DLD1 (cell line): Measurements from ENCODE around the gene CCT3.
"Not testable (repeated sequence)": the region's sequence is repeated elsewhere in the genome, so short reads cannot be mapped to it uniquely, and the experiment has no call there.

Experiments
- in situ Hi-C: cut with HindIII; loops from 2 replicates; pipeline ENCODE4 v1.10.0; 2017; ENCODE audit warnings: low sequenced_read_pairs

CCT3 gene

DNA sequence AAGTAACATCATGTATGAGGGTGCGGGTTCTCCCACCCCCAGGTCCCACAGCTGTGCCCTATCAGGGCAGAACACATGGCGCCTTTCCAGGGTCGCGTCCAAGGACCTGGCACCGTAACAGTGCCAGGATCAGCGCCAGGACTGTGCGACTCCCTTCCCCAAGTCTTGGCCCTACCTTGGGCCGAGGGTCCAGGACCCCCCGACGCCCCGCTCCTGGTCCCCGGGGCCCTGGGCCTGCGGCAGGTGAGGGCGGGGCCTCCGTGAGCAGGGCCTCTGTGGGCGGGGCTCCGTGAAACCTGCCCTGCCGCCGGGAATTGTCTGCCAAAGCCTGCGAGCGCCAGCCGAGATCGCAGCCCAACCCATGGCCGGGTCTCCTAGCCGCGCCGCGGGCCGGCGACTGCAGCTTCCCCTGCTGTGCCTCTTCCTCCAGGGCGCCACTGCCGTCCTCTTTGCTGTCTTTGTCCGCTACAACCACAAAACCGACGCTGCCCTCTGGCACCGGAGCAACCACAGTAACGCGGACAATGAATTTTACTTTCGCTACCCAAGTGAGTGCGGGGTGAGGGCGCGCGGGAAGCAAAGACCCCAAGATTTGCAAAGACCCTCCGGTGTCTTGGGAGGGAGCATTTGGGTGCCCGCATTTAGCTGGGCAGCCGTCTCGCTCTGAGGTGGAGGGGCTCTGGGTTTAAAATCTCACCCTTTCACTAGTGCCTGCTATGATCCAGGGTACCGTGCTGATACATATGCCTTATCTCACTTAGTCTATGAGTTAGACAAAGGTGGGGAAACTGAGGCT, 31.0 kb upstream of the CCT3 start, which contains the start of gene RHBG:
Gene RHBG (plus strand): TSS at position 323 of the 796 bp plus-strand sequence. CDS start 39 bp downstream, at position 362.
- in situ Hi-C loops, result no loop called here

DNA sequence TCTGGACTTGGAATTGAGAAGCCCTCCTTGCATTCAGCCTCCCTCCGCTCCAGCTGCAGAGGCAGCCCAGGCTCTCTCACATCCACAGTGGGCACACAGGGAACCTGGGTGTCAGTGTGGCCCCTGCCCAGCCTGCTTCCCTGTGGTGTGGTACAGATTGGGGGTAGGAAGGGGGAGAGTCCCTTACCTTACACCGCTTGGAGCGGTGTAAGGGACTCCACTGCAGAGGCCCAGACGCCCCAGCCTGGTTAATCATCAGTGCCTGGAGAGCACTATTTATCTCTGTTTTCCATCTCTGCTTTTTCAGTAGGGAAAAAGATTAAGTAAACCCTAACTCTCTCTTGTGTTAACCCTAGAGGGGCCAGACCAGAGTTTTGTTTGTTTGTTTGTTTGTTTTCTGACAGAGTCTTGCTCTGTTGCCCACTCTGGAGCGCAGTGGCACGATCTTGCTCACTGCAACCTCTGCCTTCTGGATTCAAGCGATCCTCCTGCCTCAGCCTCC, 30.1 kb upstream of the CCT3 start:
- in situ Hi-C loops, result no loop called here

DNA sequence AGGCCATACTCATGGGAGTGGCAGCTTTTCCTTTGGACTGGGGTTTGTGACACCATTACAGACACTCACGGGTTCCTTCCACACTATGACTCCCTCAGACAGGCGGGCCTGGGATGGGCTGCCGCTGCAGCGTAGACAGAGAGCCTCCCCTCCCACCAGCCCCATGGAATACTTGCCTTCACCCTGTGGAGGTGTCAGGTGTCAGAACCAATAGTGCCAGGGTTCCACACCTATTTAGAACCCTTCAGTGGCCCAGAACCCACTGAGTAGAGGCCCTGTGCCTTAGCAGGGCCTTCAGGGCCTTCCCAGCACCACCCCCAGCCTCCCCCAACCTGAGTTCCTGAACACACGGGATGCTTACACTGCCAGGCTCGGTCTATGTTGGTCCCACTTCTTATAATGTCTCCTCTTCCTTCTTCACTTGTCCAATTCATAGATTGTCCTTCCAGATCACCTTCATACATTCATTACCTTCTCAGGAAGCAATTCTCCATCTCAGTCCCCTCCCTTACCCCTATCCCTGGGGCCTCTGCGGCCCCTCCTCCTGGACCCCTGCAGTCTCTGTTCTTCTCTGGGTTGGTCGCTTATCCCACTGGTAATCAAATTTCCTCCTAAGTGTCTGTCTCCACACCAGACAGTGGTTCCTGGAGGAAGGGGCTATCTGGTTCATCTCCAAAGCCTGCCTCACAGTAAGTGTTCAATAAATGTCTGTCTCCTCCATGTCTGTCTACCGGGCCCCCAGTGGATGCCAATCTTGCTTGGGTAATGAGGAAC, 29.5 kb upstream of the CCT3 start:
- in situ Hi-C loops, result no loop called here

DNA sequence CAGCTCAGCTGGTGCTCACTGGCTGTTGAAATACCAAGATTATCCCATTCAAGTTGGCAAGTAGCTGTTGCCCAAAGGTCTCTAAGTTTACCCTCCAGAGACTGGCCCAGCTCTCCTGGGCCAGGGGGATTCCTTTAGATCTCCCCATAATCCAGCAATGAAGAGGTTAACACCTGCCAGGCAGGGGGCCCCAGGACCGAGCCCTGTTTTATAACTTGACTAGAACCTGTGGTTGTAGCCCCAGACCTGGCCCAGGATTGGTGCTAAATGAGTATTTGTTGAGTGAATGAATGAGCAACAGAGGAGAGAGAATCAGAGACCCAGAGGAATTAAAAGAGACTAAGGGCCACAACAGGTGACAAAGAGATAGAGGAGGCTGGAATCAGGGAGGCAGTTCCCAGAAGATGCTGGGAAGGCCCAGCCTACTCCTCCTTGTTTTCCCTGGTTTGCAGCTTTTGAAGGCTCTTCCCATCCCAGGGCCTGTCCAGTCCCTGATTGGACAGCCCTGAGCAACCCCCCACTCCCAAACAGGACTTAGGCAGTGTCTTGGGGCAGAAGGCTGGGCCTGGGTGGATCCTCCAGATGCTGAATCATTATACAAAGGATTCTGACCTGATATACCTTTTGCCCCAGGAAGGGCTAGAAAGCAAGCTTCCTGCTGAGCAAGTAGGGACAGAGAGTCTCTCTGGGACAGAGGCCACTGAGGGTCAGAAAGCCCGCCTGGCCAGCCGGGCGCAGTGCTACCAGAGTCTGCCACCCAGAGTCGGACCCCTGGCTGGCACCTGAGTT, 28.5 kb upstream of the CCT3 start:
- in situ Hi-C loops, result no loop called here

DNA sequence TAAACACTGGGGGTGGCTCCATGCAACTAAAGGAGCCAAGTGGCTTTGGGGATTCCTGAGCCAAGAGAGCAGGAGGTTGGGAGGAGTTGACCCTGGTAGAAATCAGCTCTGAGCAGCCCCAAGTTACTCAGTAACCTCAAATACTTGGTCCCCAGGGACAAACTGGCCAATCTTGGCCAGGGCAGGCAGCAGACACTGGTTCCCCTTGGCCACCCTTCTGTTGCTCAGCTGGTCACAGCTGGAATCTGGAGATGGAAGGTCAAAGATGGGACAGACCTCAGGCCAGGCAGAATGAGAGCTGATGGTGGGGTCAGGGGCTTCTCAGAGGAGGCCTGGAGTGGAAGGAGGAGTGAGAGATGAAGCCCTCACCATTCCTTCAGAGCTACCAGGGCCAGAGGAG, 27.7 kb upstream of the CCT3 start:
- in situ Hi-C loops, result no loop called here

DNA sequence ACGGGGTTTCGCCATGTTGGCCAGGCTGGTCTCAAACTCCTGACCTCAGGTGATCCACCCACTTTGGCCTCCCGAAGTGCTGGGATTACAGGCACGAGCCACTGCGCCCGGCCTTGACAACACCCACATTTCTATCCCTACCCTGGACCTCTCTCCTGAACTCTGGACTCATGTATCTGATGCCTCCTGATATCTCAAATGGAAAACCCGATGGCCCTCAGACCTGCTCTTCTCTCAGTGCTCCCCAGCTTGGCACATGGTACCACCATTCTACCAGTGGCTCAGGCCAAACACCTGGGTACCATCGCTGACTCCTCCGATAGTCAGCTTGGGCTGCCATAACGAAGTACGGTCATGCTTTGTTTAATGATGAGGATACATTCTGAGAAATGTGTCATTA, 22.4 kb upstream of the CCT3 start:
- in situ Hi-C loops, result no loop called here

DNA sequence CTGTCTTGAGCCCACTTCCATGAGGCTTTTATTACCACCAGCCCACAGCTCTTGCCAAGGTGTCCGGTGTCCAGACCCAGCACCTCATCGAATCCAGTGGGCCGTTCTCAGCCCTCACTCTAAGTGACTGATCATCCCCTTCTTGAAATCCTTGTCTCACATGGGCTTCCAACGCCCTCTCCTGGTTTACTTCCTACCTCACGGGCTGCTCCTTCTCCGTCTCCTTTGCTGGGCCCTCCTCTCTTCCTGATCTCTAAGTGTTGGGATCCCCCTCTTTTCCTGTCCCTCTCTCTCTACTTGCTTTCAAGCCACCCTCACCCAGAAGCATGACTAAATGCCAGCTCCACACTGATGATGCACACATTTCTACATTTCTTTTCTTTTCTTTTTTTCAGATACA, 21.9 kb upstream of the CCT3 start:
- in situ Hi-C loops, result no loop called here

DNA sequence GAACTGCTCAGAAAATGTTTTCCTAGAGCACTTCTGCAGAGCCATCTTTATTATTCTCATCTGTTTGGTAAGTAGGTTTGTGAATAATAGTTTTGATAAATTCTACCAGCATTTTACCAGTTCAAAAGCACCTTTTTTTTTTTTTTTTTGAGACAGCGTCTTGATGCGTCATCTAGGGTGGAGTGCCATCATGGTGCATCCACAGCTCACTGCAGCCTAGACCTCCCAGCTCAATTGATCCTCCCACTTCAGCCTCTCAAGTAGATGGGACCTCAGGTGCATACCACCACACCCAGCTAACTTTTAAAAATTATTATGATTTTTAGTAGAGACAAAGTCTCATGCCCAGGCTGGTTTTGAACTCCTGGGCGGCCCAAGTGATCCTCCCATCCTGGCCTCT, 21.2 kb upstream of the CCT3 start:
- in situ Hi-C loops, result no loop called here

DNA sequence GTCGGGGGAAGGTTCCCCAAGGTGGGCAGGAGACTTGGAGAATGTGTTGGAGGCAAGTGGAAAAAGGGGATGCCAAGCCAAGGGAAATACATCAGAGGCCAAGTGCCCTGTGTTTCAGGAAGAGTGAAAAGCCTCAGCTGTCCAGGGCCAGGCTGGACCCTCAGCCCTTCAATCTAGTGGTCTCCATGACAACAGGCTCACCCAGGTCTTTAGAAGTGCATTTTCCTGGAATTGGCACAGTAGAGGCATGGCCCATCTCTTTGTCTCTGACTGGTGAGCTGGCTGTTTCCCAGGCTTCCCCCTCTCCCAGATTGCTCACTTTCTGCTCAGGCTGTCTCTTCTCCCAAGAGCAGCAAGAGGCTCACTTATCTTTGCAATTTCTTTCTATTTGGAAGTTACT, 20.5 kb upstream of the CCT3 start:
- in situ Hi-C loops, result no loop called here

DNA sequence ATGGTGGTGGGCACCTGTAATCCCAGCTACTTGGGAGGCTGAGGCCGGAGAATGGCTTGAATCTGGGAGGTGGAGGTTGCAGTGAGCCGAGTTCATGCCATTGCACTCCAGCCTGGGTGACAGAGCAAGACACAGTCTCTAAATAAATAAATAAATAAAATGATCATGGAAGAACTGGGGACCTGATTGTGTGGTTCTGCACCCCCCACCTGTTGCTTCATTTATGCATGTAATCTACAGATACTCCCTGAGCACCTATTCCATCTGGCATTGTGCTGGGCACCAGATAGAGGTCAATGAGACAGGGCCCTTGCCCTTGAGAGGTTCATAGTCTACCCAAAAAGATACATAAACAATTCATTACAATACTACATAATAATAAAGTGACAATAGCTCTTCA, 19.9 kb upstream of the CCT3 start:
- in situ Hi-C loops, result no loop called here

DNA sequence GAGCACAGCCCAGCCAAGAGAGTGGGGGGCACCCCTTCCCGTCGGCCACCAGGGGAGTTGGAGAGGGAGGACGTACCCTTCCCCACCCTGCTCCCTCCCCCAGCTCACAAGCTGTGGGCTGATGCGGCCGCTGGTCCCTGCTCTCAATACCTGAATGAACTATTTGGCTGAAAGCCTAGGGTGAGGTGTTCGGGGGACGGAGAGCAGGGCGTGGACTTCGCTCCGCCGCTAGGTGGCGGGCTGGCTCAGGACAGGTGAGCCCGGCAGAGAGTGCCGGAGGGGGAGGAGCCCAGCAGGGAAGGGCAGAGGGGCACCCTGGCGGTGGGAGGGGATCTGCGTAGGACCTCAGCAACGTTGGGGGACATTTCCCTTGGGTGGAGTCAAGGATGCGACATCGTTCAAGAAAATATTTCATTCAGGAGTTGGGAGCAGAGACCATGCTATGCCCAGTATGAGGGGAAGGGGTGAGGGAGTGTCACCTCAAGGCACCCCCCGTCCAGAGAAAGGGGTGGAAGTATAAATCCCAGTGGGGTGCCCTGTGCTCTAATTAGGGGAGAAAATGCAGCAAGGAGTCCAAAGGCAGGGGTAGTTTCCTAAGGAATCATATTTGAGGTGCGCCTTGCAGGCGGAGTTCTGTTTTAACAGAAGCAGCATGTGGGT, 18.9 kb upstream of the CCT3 start:
- in situ Hi-C loops, result no loop called here

DNA sequence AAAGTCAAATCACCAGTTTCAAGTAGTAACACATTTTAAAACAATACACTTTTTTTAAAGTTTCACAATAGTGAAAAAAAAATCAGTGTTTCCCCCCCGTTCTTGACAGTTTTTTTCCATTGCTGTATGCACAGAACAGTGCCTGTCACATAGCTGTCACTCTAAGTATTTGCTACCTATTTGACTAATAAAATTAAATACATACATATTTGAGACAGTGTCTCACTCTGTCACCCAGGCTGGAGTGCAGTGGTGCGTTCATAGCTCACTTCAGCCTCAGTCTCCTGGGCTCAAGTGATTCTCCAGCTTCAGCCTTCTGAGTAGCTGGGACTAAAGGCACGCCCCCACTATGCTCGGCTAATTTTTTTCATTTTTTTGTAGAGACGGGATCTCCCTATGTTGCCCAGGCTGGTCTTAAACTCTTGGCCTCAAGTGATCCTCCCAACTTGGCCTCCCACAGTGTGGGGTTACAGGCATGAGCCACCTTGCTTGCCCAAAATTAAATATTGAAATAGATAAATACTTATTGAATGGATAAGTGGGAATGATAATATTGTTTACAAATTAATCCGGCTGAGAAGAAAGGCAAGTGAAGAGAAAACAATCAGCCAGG, 18.3 kb upstream of the CCT3 start:
- in situ Hi-C loops, result no loop called here

DNA sequence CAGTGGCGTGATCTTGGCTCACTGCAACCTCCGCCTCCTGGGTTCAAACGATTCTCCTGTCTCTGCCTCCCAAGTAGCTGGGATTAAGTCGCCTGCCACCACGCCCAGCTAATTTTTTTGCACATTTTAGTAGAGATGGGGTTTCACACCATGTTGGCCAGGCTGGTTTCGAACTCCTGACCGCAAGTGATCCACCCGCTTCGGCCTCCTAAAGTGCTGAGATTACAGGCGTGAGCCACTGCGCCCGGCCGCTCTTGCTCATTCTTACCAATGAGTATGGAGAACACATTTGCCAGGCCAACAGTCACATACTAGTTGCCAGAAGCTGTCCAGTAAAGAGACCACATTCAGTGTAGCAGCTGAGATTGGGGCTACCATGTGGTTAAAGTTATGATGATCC, 14.4 kb upstream of the CCT3 start:
- in situ Hi-C loops, result not testable (repeated sequence)

DNA sequence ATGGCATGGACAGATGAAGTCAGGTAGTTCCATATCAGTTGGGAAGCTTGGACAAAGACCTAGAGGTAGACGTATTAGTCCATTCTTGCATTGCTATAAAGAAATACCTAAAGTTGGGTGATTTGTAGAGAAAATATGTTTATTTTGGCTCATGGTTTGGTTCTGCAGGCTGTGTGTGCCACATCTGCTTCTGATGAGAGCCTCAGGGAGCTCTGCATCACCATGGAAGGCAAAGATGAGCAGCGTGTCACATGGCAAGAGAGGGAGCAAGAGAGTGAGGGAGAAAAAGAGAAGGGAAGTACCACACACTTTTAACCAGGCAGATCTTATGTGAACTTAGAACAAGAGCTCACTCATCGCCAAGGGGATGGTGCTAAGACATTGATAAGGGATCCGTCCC, 9.2 kb upstream of the CCT3 start:
- in situ Hi-C loops, result no loop called here

DNA sequence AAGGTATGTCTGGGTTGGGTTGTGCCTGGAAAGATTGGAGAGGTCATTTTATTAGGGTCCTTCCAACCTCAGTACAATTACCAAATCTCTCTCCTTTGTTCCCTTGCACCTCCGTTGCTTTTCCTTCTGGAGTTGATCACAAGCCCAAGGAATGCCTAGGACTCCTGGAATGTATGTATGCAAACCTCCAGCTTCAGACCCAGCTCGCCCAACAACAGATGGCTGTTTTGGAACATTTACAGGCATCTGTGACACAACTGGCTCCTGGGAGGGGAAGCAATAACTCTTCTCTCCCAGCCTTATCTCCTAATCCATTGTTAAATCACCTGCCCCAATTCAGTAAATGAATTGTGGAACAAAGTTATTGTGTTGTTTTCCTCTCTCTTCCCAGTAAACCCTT, 8.5 kb upstream of the CCT3 start:
- in situ Hi-C loops, result no loop called here

DNA sequence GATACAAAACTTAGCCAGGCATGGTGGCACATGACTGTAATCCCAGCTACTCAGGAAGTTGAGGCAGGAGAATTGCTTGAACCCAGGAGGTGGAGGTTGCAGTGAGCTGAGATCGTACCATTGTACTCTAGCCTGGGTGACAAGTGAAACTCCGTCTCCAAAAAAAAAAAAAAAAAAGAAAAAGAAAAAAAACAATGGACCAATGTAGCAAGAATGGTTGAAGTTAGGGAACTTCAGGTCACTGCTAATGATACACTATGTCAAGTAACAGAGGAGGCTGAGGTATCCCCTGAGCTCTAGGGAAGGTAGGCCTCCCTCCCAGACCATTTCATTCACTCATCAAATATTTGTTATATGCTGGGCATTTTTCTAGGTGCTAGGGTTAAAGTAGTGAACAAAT, 7.9 kb upstream of the CCT3 start:
- in situ Hi-C loops, result not testable (repeated sequence)

DNA sequence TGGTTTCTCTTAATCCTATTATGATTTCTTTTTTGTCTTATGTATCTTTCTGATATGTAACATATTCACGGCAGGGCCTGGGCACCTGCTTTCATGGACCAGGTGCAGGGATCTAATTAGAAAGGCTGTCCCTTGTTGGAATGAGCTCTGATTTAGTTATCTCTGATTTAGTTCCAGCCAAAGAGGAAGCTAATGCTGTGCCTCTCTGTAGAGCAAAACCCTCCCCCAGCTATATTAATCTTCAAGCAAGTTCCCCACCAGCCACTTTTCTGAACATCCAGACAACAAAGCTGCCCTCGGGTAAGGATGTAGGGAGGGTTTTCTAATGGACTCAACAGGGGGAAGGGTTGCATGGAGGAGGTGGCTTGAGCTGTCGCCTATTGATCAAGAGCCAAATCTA, 6.3 kb upstream of the CCT3 start:
- in situ Hi-C loops, result no loop called here

DNA sequence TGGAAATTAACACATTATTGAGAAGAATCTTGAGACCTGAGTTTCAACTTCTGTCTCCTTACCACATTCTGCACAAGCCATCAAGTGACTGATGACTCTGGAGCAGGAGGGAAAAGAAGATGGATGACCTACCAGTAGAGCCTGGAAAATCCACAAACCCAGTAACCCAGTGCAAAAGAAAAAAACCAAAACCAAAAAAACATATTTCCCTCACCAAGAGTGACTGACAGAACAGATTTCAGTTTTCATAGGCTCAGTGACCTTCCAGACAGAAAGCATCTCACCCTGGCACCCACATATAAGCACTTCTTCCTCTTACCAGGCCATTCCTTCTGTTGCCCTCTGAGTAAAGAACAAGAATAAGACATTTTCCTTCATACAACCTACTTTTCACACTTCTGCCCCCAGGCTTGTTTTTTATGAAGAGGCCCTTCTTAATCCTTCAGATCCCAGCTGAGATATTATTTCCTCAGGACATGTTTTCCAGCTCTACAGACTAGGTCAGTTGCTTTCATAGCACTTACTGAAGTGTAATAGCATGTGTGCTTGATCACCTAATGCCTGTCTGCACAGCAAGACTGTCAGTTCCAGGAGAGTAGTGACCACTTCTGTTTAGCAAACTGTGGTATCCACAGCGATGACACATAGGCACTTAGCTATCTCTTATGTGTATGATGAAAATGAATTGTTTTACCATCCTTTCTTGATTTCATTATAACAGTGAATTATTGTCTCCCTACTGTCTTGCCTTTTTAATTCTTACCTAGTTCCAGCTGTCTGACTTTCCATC, 4.3 kb upstream of the CCT3 start:
- in situ Hi-C loops, result no loop called here

DNA sequence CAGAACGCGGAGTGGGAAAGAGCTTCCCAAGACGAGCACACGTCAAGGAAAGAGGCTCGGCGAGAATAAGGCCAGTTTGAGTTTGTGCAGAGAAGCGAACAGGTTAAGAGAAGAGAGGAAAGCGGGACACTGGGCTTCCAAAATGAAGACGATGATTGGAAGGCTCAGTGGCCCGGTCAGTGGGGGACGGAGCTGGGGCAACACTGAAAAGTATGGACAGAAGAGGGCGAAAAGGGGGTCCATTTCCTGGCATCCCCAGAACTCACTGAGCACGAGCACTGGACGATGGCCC, 258 bp downstream of the CCT3 start:
- in situ Hi-C loops, result no loop called here
